Activated T-cell treated with anti-CD3 and anti-CD28 coated beads, Interleukin-2, amount 50 U/mL, for 72 hours (primary cell): ENCODE data around the gene GPATCH3. TPM values are rescaled to one million over a fixed set of nuclear protein-coding genes. Genes with fewer than 3 reads are reported as not detected.
"Not testable (repeated sequence)": the region's sequence is repeated elsewhere in the genome, so short reads cannot be mapped to it uniquely, and the experiment has no call there.

Source experiments
- ATAC-seq, 2 donors: fragments of 150-1000 bp; cut with Tn5 transposase; replicated peaks in 1 of 2; 2 replicates each; pipeline ENCODE4 v1.10.0; 2021; ENCODE audit warnings: moderate library complexity in 2 of 2, mild to moderate bottlenecking in 1 of 2
- DNase-seq, 2 donors: peaks; one replicate each; pipeline ENCODE4 v3.0.0; 2021 to 2022; ENCODE audit warnings: mixed read lengths in 1 of 2
- H3K27ac Mint-ChIP-seq: one replicate; pipeline ENCODE4 v1.8.0; 2022; ENCODE audit warnings: mild to moderate bottlenecking, moderate library complexity, mixed read lengths
- H3K27me3 Mint-ChIP-seq: one replicate; pipeline ENCODE4 v1.8.0; 2022; ENCODE audit warnings: low read depth, mixed read lengths
- H3K36me3 Mint-ChIP-seq, 2 donors: one replicate each; pipeline ENCODE4 v1.8.0; 2022; ENCODE audit warnings: mixed read lengths in 2 of 2, mild to moderate bottlenecking in 1 of 2; ENCODE audit not compliant: insufficient read depth in 2 of 2
- H3K4me1 Mint-ChIP-seq: one replicate; pipeline ENCODE4 v1.8.0; 2022; ENCODE audit warnings: low read depth, mixed read lengths
- H3K4me3 Mint-ChIP-seq, 2 donors: one replicate each; pipeline ENCODE4 v1.8.0; 2022; ENCODE audit warnings: mild to moderate bottlenecking in 2 of 2, mixed read lengths in 2 of 2, moderate library complexity in 2 of 2
- H3K9me3 Mint-ChIP-seq, 2 donors: one replicate each; pipeline ENCODE4 v1.8.0; 2022; ENCODE audit warnings: mixed read lengths in 2 of 2
- total RNA-seq, 2 donors: library from RNA; stranded (reverse); gene quantifications; one replicate each; pipeline ENCODE4 v1.2.3, GENCODE V29; 2022

The GPATCH3 gene, protein sequence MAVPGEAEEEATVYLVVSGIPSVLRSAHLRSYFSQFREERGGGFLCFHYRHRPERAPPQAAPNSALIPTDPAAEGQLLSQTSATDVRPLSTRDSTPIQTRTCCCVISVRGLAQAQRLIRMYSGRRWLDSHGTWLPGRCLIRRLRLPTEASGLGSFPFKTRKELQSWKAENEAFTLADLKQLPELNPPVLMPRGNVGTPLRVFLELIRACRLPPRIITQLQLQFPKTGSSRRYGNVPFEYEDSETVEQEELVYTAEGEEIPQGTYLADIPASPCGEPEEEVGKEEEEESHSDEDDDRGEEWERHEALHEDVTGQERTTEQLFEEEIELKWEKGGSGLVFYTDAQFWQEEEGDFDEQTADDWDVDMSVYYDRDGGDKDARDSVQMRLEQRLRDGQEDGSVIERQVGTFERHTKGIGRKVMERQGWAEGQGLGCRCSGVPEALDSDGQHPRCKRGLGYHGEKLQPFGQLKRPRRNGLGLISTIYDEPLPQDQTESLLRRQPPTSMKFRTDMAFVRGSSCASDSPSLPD
- 10 to 100 TPM; 10.9 to 11.9 TPM for total RNA-seq

DNA sequence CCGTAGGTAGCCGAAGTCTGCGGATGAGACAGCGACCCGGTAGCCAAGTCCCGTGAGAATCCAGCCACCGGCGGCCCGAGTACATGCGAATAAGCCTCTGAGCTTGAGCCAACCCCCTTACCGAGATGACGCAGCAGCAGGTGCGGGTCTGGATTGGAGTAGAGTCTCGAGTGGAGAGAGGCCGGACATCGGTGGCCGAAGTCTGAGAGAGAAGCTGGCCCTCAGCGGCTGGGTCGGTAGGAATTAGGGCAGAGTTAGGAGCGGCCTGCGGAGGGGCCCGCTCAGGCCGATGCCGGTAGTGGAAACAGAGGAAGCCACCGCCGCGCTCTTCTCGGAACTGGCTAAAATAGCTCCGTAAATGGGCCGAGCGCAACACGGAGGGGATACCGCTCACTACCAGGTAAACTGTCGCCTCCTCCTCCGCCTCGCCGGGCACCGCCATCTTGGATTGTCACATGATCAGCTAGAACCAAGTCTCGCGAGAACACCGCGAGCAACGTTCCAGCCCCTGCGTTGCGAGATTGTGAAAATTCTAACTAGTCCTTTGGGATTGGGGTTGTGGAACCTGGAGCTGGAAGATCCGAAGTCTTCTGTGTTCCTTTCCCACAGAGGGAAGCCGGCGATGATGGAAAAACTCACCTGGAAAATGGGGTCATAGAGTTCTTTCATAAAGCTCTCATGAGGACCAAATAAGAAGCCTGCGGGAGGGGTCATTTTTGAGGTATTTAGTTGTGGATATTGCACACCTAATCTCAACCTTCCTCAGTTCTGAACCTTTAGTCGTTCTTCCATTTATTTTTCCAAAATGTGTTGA lies at the start of gene GPATCH3:
Gene GPATCH3, minus strand, starts transcription at position 467 of the 814 bp plus-strand sequence. Its CDS starts 25 bp downstream, at position 442.
- Mint-ChIP-seq H3K36me3 (peaks cover 4 to 7% of the 10 kb centered on the region in 2 donors), H3K9me3 (no peaks in the 10 kb centered on the region), H3K4me1 (peaks cover 33% of the 10 kb centered on the region), H3K4me3 (peak within 1 kb of the TSS; percentile 95 to 100), H3K27me3 (no peaks in the 10 kb centered on the region), H3K27ac (peak within 1 kb of the TSS; percentile 99)
- DNase-seq (peak; percentile 88 to 92), ATAC-seq (peak; percentile 92 to 93)

DNA sequence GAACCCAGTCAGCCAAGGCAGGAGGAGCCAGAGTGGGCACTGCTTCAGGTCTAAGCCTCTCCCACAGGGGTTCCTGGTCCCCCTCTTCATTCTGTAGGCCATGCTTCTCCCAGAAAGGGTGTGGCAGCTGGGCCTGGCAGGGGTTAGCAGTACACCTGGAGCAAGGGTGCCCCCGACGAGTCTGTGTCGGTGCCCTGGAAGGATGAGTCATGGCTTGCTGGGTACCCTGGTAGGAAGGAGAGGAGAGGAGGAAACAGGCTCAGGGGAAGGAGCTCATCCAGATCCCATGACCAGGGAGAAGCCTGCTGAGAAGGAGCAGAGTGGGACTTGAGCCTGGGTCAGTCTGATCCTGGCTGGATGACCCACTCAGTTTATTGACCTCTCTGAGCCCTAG lies 49.7 kb upstream of the GPATCH3 start:
- no peaks in the 10 kb centered on the region for H3K27me3 Mint-ChIP-seq
- no peak overlapping the region for H3K27ac Mint-ChIP-seq
- H3K9me3 Mint-ChIP-seq = no peaks in the 10 kb centered on the region
- ATAC-seq = peak in 1 of 2 donors; percentile 14
- no peaks in the 10 kb centered on the region for H3K4me1 Mint-ChIP-seq
- H3K36me3 Mint-ChIP-seq = peaks cover 6 to 11% of the 10 kb centered on the region in 2 donors
- DNase-seq = no peak
- no peak overlapping the region for H3K4me3 Mint-ChIP-seq

DNA sequence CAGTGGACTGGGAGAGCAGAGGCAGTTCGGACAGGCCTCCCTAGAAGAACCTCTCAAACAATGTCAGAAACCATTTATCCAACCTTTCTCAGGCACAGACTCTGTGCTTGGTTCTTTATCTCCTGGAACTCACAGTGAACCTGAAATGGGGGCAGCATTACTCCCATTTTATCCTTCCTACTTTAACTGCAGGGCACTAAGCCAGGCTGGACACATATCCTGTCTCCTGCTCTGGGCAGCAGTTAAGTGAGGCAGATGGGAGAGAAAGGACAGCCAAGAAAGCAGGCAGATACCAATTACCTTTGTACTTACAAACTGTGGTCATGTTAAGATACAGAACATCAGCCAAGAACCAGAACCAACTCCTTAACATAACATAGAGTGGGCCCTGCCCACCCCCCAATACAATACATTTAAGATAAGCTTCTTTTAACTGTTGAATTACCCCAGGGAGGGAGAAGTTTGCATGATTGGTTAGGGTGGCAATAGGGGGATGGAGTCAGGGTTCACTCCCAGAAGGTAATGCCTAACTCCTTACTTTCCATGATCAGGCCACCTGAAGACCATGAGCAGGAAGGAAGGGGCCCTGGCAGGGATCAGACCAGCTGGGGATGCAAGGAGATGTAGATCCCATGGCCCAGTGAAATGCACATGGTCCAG lies 49.1 kb upstream of the GPATCH3 start:
- H3K36me3 Mint-ChIP-seq = peaks cover 6 to 12% of the 10 kb centered on the region in 2 donors
- ATAC-seq (no peak), DNase-seq (no peak)
- H3K4me3 Mint-ChIP-seq = no peak overlapping the region
- no peaks in the 10 kb centered on the region for H3K9me3 Mint-ChIP-seq
- no peaks in the 10 kb centered on the region for H3K27me3 Mint-ChIP-seq
- no peaks in the 10 kb centered on the region for H3K4me1 Mint-ChIP-seq
- no peak overlapping the region for H3K27ac Mint-ChIP-seq

DNA sequence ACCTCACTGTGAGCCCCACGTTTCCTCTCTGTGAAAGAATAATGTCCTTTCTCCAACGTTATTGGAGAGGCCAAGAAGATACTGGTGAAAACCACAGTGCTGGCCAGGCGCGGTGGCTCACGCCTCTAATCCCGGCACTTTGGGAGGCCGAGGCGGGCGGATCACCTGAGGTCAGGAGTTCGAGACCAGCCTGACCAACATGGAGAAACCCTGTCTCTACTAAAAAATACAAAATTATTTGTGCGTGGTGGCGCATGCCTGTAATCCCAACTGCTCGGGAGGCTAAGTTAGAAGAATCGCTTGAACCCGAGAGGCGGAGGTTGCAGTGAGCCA lies 48.4 kb upstream of the GPATCH3 start:
- DNase-seq, H3K27ac Mint-ChIP-seq, H3K27me3 Mint-ChIP-seq, H3K9me3 Mint-ChIP-seq, H3K4me1 Mint-ChIP-seq, ATAC-seq, H3K4me3 Mint-ChIP-seq: not testable (repeated sequence)
- H3K36me3 Mint-ChIP-seq = peaks cover 6 to 13% of the 10 kb centered on the region in 2 donors

DNA sequence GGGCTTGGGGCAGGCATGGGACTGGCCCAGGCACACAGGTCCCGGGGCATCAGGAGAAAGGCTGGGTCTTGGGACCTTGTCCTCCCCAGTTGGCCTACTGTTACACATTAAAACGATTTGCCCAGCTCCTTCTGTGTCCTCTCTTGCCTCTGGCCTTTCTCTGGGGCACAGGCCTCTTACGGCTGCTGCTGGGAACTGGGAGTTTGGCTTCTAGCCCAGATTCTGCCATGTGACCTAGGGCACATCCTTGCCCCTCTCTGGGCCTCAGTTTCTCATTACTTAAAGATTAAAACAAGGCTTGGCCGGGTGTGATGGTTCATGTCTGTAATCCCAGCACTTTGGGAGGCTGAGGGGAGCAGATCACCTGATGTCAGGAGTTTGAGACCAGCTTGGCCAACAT lies 46.0 kb upstream of the GPATCH3 start:
- Mint-ChIP-seq H3K27ac (no peak overlapping the region), H3K9me3 (no peaks in the 10 kb centered on the region), H3K36me3 (peaks cover 8 to 23% of the 10 kb centered on the region in 2 donors), H3K4me1 (no peaks in the 10 kb centered on the region), H3K27me3 (no peaks in the 10 kb centered on the region), H3K4me3 (no peak overlapping the region)
- no peak for DNase-seq
- ATAC-seq = no peak

DNA sequence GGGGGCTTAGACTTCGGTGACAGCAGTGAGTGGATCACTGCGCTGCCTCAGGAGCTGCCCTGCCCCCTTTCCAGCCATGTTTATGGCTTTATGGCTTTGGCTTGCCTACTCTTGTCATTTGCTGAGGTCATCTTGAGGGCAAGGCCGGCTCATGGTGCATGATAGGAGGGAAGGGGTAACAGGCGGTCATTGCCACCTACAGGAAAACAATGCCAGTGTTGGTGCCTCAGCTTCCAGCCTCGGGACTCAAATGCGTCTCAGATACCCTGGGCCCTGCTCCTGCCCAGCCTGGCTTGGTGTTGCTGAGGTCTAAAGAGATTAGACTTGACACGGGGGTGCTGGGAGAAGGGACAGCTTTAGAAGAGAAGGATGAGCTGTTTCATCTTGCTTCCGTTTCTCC lies 45.5 kb upstream of the GPATCH3 start:
- DNase-seq (no peak), ATAC-seq (no peak)
- H3K27me3 Mint-ChIP-seq = no peaks in the 10 kb centered on the region
- no peaks in the 10 kb centered on the region for H3K4me1 Mint-ChIP-seq
- no peaks in the 10 kb centered on the region for H3K9me3 Mint-ChIP-seq
- H3K36me3 Mint-ChIP-seq = peaks cover 8 to 23% of the 10 kb centered on the region in 2 donors
- no peak overlapping the region for H3K27ac Mint-ChIP-seq
- no peak overlapping the region for H3K4me3 Mint-ChIP-seq

DNA sequence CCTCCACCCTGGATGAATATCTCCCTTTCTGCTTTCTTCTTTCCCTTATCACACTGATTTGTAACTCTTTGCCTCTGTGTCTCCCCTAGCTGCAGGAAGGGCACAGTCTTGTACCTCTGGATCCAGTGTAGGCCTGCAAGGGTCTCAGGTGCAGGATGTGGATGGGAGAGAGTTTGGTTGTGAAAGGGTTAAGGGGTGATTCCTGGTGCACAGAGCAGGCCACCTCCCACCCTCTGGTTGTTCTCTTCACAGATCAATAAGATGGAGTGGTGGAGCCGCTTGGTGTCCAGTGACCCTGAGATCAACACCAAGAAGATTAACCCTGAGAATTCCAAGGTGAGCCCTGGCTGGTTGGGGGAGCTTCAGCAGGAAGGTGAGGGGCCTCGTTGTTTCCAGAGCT lies 44.9 kb upstream of the GPATCH3 start:
- Mint-ChIP-seq H3K4me3 (no peak overlapping the region), H3K27me3 (no peaks in the 10 kb centered on the region), H3K27ac (no peak overlapping the region)

DNA sequence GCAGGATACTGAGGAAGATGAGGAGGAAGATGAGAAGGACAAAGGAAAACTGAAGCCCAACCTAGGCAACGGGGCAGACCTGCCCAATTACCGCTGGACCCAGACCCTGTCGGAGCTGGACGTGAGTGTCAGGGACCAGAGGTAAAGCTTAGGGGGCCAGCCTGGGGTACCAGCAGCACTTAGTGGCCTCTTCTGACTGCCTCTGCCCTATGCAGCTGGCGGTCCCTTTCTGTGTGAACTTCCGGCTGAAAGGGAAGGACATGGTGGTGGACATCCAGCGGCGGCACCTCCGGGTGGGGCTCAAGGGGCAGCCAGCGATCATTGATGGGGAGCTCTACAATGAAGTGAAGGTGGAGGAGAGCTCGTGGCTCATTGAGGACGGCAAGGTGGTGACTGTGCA lies 42.4 kb upstream of the GPATCH3 start:
- Mint-ChIP-seq H3K36me3 (peaks cover 8 to 24% of the 10 kb centered on the region in 2 donors), H3K4me3 (no peak overlapping the region), H3K4me1 (no peaks in the 10 kb centered on the region), H3K27ac (peak overlapping the region; percentile 8), H3K9me3 (no peaks in the 10 kb centered on the region), H3K27me3 (no peaks in the 10 kb centered on the region)
- ATAC-seq (no peak), DNase-seq (no peak)

More for the DNA sequence above, 44.9 kb upstream of the GPATCH3 start:
- no peak for DNase-seq
- H3K4me1 Mint-ChIP-seq = no peaks in the 10 kb centered on the region
- H3K36me3 Mint-ChIP-seq = peaks cover 8 to 23% of the 10 kb centered on the region in 2 donors
- ATAC-seq = no peak
- no peaks in the 10 kb centered on the region for H3K9me3 Mint-ChIP-seq

DNA sequence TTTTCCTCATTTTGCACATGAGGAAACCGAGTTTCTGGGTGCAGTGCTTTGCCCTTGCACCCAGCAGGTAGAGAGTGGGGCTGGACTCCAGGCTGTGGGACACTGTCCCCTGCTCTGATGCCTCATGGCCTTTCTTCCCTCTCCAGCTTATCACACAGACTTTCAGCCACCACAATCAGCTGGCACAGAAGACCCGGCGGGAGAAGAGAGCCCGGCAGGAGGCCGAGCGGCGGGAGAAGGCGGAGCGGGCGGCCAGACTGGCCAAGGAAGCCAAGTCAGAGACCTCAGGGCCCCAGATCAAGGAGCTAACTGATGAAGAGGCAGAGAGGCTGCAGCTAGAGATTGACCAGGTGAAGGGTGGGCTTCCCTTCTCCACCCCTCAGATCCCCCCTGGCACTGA lies 41.0 kb upstream of the GPATCH3 start:
- Mint-ChIP-seq H3K27ac (no peak overlapping the region), H3K9me3 (no peaks in the 10 kb centered on the region), H3K36me3 (peaks cover 8 to 22% of the 10 kb centered on the region in 2 donors), H3K4me1 (no peaks in the 10 kb centered on the region), H3K4me3 (no peak overlapping the region), H3K27me3 (no peaks in the 10 kb centered on the region)
- ATAC-seq = no peak
- DNase-seq = no peak

DNA sequence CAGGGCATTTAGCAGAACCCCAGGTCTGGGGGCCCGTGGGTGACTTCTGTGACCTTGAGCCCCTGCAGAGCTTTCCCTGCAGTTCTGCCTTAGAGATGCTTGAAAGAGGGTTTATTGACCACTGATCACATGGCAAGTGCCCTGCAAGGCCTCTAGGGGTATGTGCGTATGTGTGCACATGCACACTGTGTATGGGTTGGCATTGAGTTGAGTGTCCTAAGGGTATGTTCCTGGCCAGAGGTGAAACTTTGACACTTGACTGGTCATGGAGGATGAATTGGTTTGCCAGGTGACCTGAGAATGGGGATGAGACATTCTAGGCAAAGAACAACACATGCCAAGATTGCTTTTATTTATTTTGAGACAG lies 38.4 kb upstream of the GPATCH3 start:
- H3K9me3 Mint-ChIP-seq = no peaks in the 10 kb centered on the region
- no peaks in the 10 kb centered on the region for H3K4me1 Mint-ChIP-seq
- DNase-seq (no peak), ATAC-seq (no peak)
- H3K4me3 Mint-ChIP-seq = no peak overlapping the region
- H3K27me3 Mint-ChIP-seq = no peaks in the 10 kb centered on the region
- H3K27ac Mint-ChIP-seq = no peak overlapping the region
- peaks cover 2 to 16% of the 10 kb centered on the region in 2 donors for H3K36me3 Mint-ChIP-seq

DNA sequence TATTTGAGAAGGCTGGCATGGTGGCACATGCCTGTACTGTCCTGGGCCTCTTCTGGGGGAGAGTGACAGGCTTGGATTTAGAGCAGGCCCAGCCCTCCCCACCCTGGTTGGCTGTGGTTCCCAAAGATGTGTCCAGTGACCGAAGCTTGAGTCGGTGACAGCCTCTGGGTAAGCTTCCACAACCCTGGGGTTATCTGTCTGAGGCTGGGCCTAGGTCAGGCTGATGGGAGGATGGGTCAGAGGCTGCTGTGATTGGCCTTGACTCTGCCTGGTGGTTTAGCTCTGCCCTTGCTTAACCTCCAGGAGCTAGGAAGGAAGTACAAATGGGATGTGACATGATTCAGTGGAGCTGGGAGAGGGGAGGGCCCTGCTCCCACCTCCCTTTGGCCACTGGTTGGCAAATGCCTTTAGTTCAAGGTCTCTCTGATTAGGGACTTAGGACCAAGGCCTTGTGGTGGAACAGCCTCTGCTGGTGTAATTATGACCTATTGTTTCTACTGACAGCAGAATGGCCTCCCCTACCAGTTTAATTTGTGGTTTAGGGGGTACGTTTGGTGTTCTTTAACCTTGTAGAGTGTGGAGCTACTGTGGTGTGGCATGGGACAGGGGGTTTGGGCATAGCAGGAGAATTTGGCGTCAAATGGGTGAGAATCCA lies 37.9 kb upstream of the GPATCH3 start:
- no peak overlapping the region for H3K4me3 Mint-ChIP-seq
- DNase-seq = no peak
- ATAC-seq = no peak
- no peak overlapping the region for H3K27ac Mint-ChIP-seq
- no peaks in the 10 kb centered on the region for H3K9me3 Mint-ChIP-seq
- H3K36me3 Mint-ChIP-seq = peaks cover 2 to 15% of the 10 kb centered on the region in 2 donors
- no peaks in the 10 kb centered on the region for H3K4me1 Mint-ChIP-seq
- H3K27me3 Mint-ChIP-seq = no peaks in the 10 kb centered on the region

DNA sequence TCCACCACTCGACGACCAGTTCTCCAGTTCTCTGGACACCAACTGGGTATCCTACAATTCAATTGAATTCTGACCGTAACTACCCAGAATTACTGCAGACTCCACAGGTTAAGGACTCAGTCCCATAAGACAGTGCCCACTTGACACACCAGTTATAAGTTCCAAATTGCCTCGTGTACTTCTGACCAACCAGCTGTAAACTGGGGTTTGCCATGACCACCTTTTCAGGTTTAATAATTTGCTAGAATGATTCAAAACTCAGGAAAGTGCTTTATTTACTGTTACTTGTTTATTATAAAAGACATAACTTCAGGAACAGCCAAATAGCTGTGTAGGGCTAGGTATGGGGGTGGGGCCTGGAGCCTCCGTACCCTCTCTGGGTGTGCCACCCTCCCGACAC lies 36.6 kb upstream of the GPATCH3 start:
- Mint-ChIP-seq H3K36me3 (peaks cover 0 to 15% of the 10 kb centered on the region in 2 donors), H3K4me1 (no peaks in the 10 kb centered on the region)

More for the DNA sequence above, 36.6 kb upstream of the GPATCH3 start:
- no peak overlapping the region for H3K27ac Mint-ChIP-seq
- H3K4me3 Mint-ChIP-seq = no peak overlapping the region
- DNase-seq (no peak), ATAC-seq (no peak)
- H3K27me3 Mint-ChIP-seq = no peaks in the 10 kb centered on the region
- H3K9me3 Mint-ChIP-seq = no peaks in the 10 kb centered on the region
